Natural killer cell (primary cell): ENCODE measurements around the gene VEGFA. TPM values are rescaled to one million over a fixed set of nuclear protein-coding genes. Genes with fewer than 3 reads are reported as not detected.

Source experiments
- ATAC-seq, 3 donors: fragments of 150-1000 bp in 2 of 3; fragments of 200-7000 bp in 1 of 3; cut with Tn5 transposase; 1 replicate in 1 of 3; 2 replicates in 2 of 3; pipeline ENCODE4 v1.10.0; 2021; ENCODE audit warnings: mild to moderate bottlenecking in 2 of 3, moderate library complexity in 2 of 3
- DNase-seq, 2 donors: peaks; one replicate each; pipeline versions ENCODE4 v3.0.0 to v3.0.0-alpha.2; 2013 to 2021; ENCODE audit warnings: mixed read lengths in 1 of 2
- H3K27ac ChIP-seq: one replicate; pipeline ENCODE4 v1.5.1; 2013; ENCODE audit warnings: mild to moderate bottlenecking, low read length
- H3K27me3 ChIP-seq: one replicate; pipeline ENCODE4 v1.6.1; 2013; ENCODE audit warnings: low read length; ENCODE audit not compliant: control insufficient read depth, insufficient read depth
- H3K36me3 ChIP-seq: one replicate; pipeline ENCODE4 v1.6.1; 2013; ENCODE audit warnings: low read length; ENCODE audit not compliant: control insufficient read depth, insufficient read depth
- H3K4me1 ChIP-seq: one replicate; pipeline ENCODE4 v1.6.1; 2013; ENCODE audit warnings: low read length; ENCODE audit not compliant: control insufficient read depth, insufficient read depth
- H3K4me3 ChIP-seq: one replicate; pipeline ENCODE4 v1.5.1; 2013; ENCODE audit warnings: low read length
- H3K9me3 ChIP-seq: one replicate; pipeline ENCODE4 v1.6.1; 2013; ENCODE audit warnings: low read length; ENCODE audit not compliant: control insufficient read depth, insufficient read depth
- H3K27ac Mint-ChIP-seq, 2 donors: one replicate each; pipeline ENCODE4 v1.8.0; 2022; ENCODE audit warnings: mild to moderate bottlenecking in 2 of 2, mixed read lengths in 2 of 2, moderate library complexity in 1 of 2
- H3K27me3 Mint-ChIP-seq, 2 donors: one replicate each; pipeline ENCODE4 v1.8.0; 2022; ENCODE audit warnings: low read depth in 2 of 2, mixed read lengths in 2 of 2
- H3K36me3 Mint-ChIP-seq: one replicate; pipeline ENCODE4 v1.8.0; 2022; ENCODE audit warnings: mixed read lengths
- H3K4me1 Mint-ChIP-seq, 2 donors: one replicate each; pipeline ENCODE4 v1.8.0; 2022; ENCODE audit warnings: mixed read lengths in 2 of 2
- H3K4me3 Mint-ChIP-seq: one replicate; pipeline ENCODE4 v1.8.0; 2022; ENCODE audit warnings: mild to moderate bottlenecking, moderate library complexity, mixed read lengths
- H3K9me3 Mint-ChIP-seq, 2 donors: one replicate each; pipeline ENCODE4 v1.8.0; 2022; ENCODE audit warnings: mixed read lengths in 2 of 2
- WGBS: methylation state at CpG from one replicate; pipeline ENCODE4 v1.1.7; 2013; ENCODE audit warnings: missing lambda C conversion rate; ENCODE audit not compliant: insufficient coverage; 5-methylcytosine and 5-hydroxymethylcytosine counted together
- intact Hi-C: fragments of 100-400 bp; cut with micrococcal nuclease; formaldehyde crosslinking; loops from one replicate; pipeline ENCODE4 v1.14.2; 2022
- total RNA-seq, 4 donors: library from RNA; stranded (reverse); fragments of 120-200 nt in 1 of 4; gene quantifications; one replicate each; pipeline versions ENCODE4 v1.2.3 to v1.2.4, GENCODE V29; 2013 to 2022
- TF ChIP-seq, protein P1 (sequence below): fragments of 200-600 bp; IDR thresholded peaks from one replicate; pipeline ENCODE4 v1.8.0; 2022; ENCODE audit warnings: antibody characterized with exemption

The VEGFA gene
- total RNA-seq, 3 donors from 2014 or later (not counting 1 experiment from before 2014, with no cell fraction given): 3.6 to 27.5 (median 3.7) TPM

DNA sequence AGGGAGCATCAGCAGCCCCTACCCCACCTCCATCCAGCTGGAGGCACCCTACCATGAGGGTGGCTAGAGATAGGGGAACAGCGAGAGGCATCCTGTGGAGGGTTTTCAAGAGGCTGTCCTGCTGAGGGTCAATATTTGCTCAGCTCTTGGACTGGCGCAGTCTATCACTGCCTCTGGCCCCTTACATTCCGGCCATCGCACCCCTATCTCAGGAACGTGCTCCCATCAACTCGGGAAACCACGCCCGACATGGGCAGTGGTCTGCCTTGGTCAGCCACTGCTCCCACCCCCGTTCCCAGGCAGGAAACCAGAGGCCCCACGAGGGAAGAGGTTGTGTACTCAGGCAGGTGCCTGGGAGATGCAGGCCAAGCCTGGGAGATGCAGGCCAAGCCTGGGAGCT, 57.9 kb downstream of the VEGFA start:
- H3K4me1 Mint-ChIP-seq: peaks cover 8 to 9% of the 10 kb centered on the region in 2 donors
- TF ChIP-seq, protein P1, sequence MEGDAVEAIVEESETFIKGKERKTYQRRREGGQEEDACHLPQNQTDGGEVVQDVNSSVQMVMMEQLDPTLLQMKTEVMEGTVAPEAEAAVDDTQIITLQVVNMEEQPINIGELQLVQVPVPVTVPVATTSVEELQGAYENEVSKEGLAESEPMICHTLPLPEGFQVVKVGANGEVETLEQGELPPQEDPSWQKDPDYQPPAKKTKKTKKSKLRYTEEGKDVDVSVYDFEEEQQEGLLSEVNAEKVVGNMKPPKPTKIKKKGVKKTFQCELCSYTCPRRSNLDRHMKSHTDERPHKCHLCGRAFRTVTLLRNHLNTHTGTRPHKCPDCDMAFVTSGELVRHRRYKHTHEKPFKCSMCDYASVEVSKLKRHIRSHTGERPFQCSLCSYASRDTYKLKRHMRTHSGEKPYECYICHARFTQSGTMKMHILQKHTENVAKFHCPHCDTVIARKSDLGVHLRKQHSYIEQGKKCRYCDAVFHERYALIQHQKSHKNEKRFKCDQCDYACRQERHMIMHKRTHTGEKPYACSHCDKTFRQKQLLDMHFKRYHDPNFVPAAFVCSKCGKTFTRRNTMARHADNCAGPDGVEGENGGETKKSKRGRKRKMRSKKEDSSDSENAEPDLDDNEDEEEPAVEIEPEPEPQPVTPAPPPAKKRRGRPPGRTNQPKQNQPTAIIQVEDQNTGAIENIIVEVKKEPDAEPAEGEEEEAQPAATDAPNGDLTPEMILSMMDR: no peak
- H3K27ac Mint-ChIP-seq: no peak overlapping the region
- H3K4me3 Mint-ChIP-seq: no peak overlapping the region
- no peaks in the 10 kb centered on the region for H3K27me3 Mint-ChIP-seq
- Histone ChIP-seq H3K4me3 (no peak overlapping the region), H3K36me3 (no peaks in the 10 kb centered on the region), H3K27me3 (no peaks in the 10 kb centered on the region), H3K9me3 (no peaks in the 10 kb centered on the region), H3K27ac (no peak overlapping the region), H3K4me1 (peaks cover 7% of the 10 kb centered on the region)
- WGBS: 75% methylated on average over 10 of the region's 10 CpGs
- no peaks in the 10 kb centered on the region for H3K9me3 Mint-ChIP-seq
- DNase-seq (no peak), ATAC-seq (no peak)
- H3K36me3 Mint-ChIP-seq: no peaks in the 10 kb centered on the region
- intact Hi-C loops: no loop called here

DNA sequence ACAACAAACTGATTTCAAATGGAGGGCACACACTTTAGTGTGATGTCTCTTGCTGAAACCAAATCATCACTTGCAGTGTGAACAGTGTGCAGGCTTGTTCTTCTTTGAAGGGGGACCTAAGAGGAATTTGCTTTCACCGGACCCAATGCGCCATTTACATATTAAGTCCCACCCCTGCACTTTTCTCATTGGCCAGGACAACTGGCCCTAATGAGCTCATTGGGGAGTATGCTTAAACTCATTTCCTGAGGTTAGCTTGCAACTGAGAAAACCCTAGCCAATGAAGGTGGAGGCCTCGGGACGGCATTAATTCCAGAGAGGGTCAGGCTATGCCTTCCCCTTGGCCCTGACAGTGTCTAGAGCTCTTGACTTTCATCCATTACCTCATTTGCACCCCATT, 58.7 kb downstream of the VEGFA start:
- Mint-ChIP-seq H3K27me3 (no peaks in the 10 kb centered on the region), H3K4me3 (no peak overlapping the region), H3K9me3 (no peaks in the 10 kb centered on the region), H3K36me3 (no peaks in the 10 kb centered on the region), H3K27ac (no peak overlapping the region), H3K4me1 (peaks cover 8 to 9% of the 10 kb centered on the region in 2 donors)
- Histone ChIP-seq H3K27me3 (no peaks in the 10 kb centered on the region), H3K4me3 (no peak overlapping the region), H3K27ac (no peak overlapping the region), H3K36me3 (no peaks in the 10 kb centered on the region), H3K9me3 (no peaks in the 10 kb centered on the region), H3K4me1 (peaks cover 7% of the 10 kb centered on the region)
- DNase-seq (no peak), ATAC-seq (no peak)
- WGBS: 93% methylated on average over 4 of the region's 4 CpGs
- intact Hi-C loops: no loop called here
- TF ChIP-seq, protein P1: no peak

DNA sequence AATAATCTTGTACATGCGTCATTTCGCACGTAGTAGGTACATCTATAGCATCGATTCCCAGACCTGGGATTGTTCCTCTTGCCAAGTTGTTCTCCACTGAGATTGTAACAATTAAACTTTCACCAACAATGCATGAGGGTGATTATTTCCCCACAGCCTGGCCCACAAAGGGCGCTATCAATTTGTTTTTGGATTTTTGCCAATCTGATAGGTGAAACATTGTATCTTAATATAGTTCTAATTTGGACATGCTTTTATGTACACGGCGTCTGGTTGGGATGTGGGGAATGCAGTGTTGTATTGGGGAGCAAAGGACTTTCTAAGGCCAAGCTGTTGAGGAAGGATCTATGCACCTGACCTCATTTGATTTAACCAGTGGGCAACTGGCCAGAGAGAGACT, 59.5 kb downstream of the VEGFA start:
- no peak overlapping the region for H3K27ac Mint-ChIP-seq
- Histone ChIP-seq H3K4me3 (no peak overlapping the region), H3K27me3 (no peaks in the 10 kb centered on the region), H3K27ac (no peak overlapping the region), H3K9me3 (no peaks in the 10 kb centered on the region), H3K36me3 (no peaks in the 10 kb centered on the region), H3K4me1 (peaks cover 3% of the 10 kb centered on the region)
- no peak for DNase-seq
- no peak for ATAC-seq
- TF ChIP-seq, protein P1: no peak
- no peaks in the 10 kb centered on the region for H3K9me3 Mint-ChIP-seq
- intact Hi-C loops: no loop called here
- H3K27me3 Mint-ChIP-seq: no peaks in the 10 kb centered on the region
- no peaks in the 10 kb centered on the region for H3K36me3 Mint-ChIP-seq
- peaks cover 2 to 3% of the 10 kb centered on the region in 2 donors for H3K4me1 Mint-ChIP-seq
- 80% methylated on average over 7 of the region's 7 CpGs for WGBS
- H3K4me3 Mint-ChIP-seq: no peak overlapping the region

DNA sequence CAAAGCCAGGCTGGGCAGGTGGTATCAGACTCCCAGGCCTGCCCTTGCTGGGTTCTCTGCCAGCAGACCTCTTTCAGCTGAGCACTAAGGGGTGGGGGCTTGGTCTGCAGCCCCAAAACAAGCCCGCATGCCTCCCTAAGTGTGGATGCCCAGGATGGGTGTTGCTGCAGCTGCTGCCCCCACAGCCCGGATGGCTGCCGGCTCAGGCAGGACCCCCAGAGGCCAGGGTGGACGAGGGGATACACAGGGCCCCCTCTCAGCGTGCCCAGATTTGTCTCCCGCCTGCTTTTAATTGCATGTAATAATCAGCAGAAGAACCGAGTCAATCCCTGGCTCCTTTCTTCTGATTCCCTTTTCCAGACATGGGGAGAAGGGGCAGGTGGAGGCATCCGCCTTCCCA, 60.8 kb downstream of the VEGFA start:
- Mint-ChIP-seq H3K4me3 (no peak overlapping the region), H3K27ac (no peak overlapping the region), H3K4me1 (no peaks in the 10 kb centered on the region), H3K27me3 (no peaks in the 10 kb centered on the region), H3K36me3 (no peaks in the 10 kb centered on the region), H3K9me3 (no peaks in the 10 kb centered on the region)
- no peak overlapping the region for H3K4me3 ChIP-seq
- DNase-seq (no peak), ATAC-seq (no peak)
- TF ChIP-seq, protein P1: no peak
- intact Hi-C loops: no loop called here
- no peak overlapping the region for H3K27ac ChIP-seq
- H3K9me3 ChIP-seq: no peaks in the 10 kb centered on the region
- H3K27me3 ChIP-seq: no peaks in the 10 kb centered on the region
- H3K36me3 ChIP-seq: no peaks in the 10 kb centered on the region
- no peaks in the 10 kb centered on the region for H3K4me1 ChIP-seq
- WGBS: 78% methylated on average over 8 of the region's 8 CpGs
